ENCODE data around the gene E2F1. TPM values are rescaled to one million over a fixed set of nuclear protein-coding genes. Genes with fewer than 3 reads are reported as not detected.

The E2F1 gene
- total and polyA plus RNA-seq, 2 experiments from 2014 or later, result 21.2 to 61.4 TPM

GRCh38 chr20:33666293-33667244 lies 19.6 kb downstream of the E2F1 start, which contains the start of gene ACTL10:
TSS of gene ACTL10 (plus strand) at chr20:33666943. CDS start at chr20:33667498, 555 bp downstream.
- peak; percentile 41 for TF ChIP-seq CTCF (IDR thresholded peaks at IDR 0.05; ENCODE audit: low read depth, low read length)
- Histone ChIP-seq H3K4me3 (peak within 1 kb of the TSS; percentile 10), H3K9me3 (ENCODE audit: low read depth) (no peaks in the 10 kb centered on the region), H3K4me1 (ENCODE audit: low read depth) (peaks cover 11% of the 10 kb centered on the region), H3K36me3 (peaks cover 9% of the 10 kb centered on the region), H3K27ac (peak within 1 kb of the TSS; percentile 34), H3K27me3 (no peaks in the 10 kb centered on the region)
- peak; percentile 95 to 99 for DNase-seq (ENCODE audit: low read depth in 1 of 2, low spot score in 1 of 2)

- no peak for DNase-seq (ENCODE audit: low read depth in 1 of 2, low spot score in 1 of 2)
These were observed 21.4 kb downstream of the E2F1 start for GRCh38 chr20:33664762-33665144.

GRCh38 chr20:33664085-33664761 lies 22.0 kb downstream of the E2F1 start:
- DNase-seq (ENCODE audit: low read depth in 1 of 2, low spot score in 1 of 2), result no peak
- peaks cover 13% of the 10 kb centered on the region for H3K36me3 ChIP-seq
- H3K4me3 ChIP-seq, result peak overlapping the region; percentile 44
- TF ChIP-seq CTCF (IDR thresholded peaks at IDR 0.05; ENCODE audit: low read depth, low read length), result no peak
- H3K27me3 ChIP-seq, result no peaks in the 10 kb centered on the region
- no peaks in the 10 kb centered on the region for H3K9me3 ChIP-seq (ENCODE audit: low read depth)
- peak overlapping the region; percentile 29 for H3K27ac ChIP-seq
- peaks cover 11% of the 10 kb centered on the region for H3K4me1 ChIP-seq (ENCODE audit: low read depth)

More at GRCh38 chr20:33664762-33665144, 21.4 kb downstream of the E2F1 start:
- H3K4me3 ChIP-seq, result no peak overlapping the region
- no peak for TF ChIP-seq CTCF (IDR thresholded peaks at IDR 0.05; ENCODE audit: low read depth, low read length)
- H3K4me1 ChIP-seq (ENCODE audit: low read depth), result peaks cover 11% of the 10 kb centered on the region
- no peaks in the 10 kb centered on the region for H3K9me3 ChIP-seq (ENCODE audit: low read depth)
- peaks cover 9% of the 10 kb centered on the region for H3K36me3 ChIP-seq
- no peak overlapping the region for H3K27ac ChIP-seq
- no peaks in the 10 kb centered on the region for H3K27me3 ChIP-seq

DNA sequence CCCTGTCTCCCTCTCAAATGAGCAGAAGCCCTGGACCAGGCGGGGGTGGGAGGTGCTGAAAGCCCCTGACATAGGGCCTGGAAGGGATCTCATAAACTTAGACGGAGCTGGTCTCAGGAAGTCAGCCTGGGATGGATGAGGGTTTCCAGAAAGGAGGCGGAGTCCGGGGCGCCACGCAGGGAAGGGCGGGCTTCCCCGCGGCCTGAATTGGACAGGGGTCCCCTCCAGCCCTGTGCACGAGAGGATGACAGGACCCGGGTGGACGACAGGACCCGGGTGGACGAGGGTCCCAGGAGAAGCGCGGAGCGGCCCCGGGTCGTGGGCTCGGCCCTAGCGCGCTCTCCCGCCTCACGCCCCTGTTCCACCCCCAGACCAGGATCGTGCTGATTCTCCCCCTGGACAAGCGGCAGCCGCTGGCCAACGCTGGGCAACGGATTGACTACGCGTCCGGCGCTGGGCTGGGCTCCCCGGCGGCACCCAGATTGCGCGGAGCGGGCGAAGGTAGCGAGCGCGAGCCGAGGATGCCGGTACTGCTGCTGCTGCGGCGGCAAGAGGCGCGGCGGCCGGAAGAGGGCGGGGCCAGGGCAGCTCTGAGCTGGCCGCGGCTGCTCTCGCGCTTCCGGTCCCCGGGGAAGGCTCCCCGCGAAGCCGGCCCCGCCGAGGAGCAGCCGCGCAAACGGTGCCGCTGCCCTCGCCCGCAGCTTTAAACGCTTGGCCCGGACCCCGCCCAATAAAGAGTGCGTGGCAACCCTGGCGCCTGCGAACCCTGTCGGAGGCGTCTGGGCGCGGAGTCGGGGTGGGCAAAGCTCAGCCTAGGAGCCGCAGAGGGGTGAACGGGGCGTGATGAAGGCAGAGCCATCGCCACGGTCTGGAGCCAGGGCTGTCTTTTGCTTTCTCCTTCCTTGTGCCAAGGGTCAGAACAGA lies 22.8 kb downstream of the E2F1 start:
- peak; percentile 83 to 91 for DNase-seq (ENCODE audit: low read depth in 1 of 2, low spot score in 1 of 2)
- H3K27ac ChIP-seq, result peak overlapping the region; percentile 29
- peak overlapping the region; percentile 44 for H3K4me3 ChIP-seq
- no peaks in the 10 kb centered on the region for H3K9me3 ChIP-seq (ENCODE audit: low read depth)
- peaks cover 13% of the 10 kb centered on the region for H3K36me3 ChIP-seq
- no peak for TF ChIP-seq CTCF (IDR thresholded peaks at IDR 0.05; ENCODE audit: low read depth, low read length)
- H3K4me1 ChIP-seq (ENCODE audit: low read depth), result peaks cover 11% of the 10 kb centered on the region
- no peaks in the 10 kb centered on the region for H3K27me3 ChIP-seq

GRCh38 chr20:33662172-33662571 lies 24.0 kb downstream of the E2F1 start, which contains the start of gene C20orf144:
TSS of gene C20orf144 (plus strand) at chr20:33662327. CDS start at chr20:33662346, 19 bp downstream.
- no peak for DNase-seq (ENCODE audit: low read depth in 1 of 2, low spot score in 1 of 2)
- Histone ChIP-seq H3K36me3 (peaks cover 18% of the 10 kb centered on the region), H3K27me3 (no peaks in the 10 kb centered on the region), H3K9me3 (ENCODE audit: low read depth) (no peaks in the 10 kb centered on the region), H3K4me3 (peak within 1 kb of the TSS; percentile 44), H3K4me1 (ENCODE audit: low read depth) (peaks cover 11% of the 10 kb centered on the region), H3K27ac (peak within 1 kb of the TSS; percentile 29)
- TF ChIP-seq CTCF (IDR thresholded peaks at IDR 0.05; ENCODE audit: low read depth, low read length), result no peak
